GM18907 (cell line): ENCODE data around the gene FBXO31.
"Not testable (repeated sequence)": the region's sequence is repeated elsewhere in the genome, so short reads cannot be mapped to it uniquely, and the experiment has no call there.

ENCODE experiments used
- ATAC-seq: cut with Tn5 transposase; IDR thresholded peaks from one replicate; pipeline ENCODE4 v1.9.1; 2021; ENCODE audit warnings: mild to moderate bottlenecking, moderate library complexity; ENCODE audit not compliant: unreplicated experiment

Gene FBXO31

DNA sequence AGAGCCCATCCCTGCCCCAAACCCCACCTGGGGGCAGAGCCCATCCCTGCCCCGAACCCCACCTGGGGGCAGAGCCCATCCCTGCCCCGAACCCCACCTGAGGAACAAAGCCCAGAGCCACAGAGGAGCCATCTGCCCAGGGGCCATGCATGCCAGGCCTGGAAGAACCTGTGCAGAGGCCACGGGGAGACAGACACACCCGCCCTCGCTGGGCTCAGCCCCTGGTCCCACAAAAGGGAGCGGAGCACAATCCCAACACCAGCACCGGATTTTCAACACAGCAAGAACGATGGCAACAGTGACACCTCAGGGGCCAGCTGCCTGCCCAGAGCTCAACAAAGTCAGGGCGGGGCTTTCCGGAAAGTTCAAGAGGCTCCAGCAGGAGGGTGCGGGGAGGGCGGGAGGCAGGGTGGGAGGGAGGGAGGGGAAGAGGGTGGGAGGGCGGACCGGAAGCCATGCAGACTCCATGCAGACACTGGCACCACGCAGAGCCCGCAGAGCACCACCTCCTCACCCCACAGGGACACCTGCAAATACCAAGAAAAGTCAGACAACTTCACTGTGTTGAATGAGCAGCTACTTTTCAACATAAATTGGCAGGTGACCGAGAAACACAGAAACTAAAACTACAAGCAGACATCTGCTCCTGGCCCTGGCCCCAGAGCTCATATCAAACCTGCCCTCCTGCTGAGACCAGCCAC, 38.5 kb downstream of the FBXO31 start:
- no peak for ATAC-seq

DNA sequence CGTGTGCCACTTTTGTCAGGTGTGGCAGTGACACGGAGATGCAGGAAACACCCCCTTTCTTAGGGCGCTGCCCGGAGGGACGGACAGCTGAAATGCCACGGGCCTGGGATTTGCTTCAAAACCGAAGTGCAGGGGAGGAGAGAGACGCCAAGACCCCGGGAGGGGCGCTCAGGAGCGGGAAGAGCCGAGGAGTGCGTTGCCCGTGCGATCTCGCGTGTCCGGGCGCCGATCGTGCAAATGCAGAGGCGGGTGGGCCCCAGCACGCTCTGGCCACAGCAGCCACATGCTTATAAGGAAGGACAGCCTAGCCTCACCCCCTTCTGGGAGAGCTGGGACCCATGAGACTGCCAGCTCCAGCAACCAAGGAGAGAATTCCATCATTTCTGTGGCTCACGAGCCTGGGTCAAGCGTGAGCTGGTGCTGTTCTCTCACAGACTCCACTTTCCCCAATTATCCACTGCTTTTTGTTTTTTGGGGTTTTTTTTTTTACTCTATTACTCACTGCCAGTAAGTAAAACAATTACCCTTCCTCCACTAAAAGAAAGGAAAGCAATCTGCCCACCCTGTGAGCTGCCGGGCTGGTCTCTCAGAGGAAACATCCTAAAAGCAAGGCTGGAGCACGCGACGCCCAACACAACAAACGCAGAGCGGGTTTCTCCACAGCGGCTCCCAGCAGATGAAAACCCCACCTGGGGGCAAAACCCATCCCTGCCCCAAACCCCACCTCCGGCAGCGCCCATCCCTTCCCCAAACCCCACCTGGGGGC, 39.2 kb downstream of the FBXO31 start:
- no peak for ATAC-seq

DNA sequence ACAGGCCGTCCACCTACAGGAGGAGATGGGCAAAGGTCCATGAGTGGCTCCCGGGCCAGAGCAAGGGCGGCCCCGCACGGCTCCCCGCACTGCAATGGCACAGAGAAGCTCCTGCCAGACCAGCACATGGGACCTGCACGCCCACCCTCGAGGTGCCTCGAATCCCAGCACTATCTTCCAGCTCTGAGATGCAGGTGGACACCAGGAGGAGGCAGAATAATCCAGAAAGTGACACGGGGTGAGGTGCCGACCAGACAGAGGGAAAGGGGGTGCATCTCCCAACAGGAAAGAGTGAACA, 39.9 kb downstream of the FBXO31 start:
- no peak for ATAC-seq

DNA sequence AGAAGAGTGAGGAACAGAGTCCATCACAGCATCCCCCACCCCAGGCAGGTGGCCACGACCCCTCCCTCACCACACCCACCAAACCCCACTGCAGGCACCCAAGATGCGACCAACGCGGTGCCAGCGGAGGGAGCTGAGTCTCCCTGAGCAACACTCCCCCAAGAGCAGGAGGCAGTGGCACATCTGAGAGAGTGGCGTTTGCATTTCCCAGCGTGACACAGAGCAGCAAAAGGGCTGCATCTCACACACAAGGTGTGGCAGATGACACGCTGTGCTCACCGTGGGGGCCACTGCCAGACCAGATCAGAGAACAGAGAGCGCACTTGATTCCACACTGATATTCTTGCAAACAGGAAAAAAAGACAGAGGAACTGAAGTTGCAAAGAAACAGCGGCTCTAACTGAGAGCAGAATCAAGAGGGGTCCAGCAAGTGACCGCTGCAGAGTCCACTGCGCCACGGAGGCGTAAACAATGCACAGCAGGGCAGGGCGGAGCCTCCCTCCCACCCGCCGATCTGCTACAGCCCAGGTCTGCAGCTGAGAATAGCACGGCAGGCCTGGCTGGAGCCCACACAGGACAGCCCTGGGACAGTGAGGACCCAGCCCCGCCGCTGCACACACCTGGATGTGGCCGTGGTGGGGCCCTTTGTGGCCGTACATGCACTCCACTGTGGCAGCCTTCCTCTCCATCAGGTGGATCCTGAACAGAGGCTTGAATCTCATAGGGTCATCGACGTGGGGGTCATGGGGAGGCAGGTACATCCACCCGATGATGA, 40.4 kb downstream of the FBXO31 start:
- ATAC-seq = no peak

DNA sequence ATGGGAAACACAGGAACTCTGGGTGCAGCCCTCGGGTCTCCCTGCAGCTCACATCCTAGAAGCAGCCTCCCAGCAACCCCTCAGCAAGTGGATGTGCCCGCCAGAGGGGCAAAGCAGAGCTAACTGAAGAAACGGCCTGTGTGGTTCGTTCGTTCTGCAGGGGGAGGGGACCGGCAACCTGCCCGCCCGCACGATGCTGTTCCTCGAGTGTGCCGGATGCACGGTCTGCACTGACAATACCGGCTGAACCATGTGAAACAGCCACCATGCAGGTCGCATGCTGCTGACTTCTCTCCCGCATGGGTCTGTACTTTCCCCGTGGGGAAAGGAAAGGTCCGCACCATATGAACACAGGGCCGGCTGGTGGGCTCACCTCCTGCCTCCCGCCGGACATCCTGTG, 41.1 kb downstream of the FBXO31 start:
- no peak for ATAC-seq

DNA sequence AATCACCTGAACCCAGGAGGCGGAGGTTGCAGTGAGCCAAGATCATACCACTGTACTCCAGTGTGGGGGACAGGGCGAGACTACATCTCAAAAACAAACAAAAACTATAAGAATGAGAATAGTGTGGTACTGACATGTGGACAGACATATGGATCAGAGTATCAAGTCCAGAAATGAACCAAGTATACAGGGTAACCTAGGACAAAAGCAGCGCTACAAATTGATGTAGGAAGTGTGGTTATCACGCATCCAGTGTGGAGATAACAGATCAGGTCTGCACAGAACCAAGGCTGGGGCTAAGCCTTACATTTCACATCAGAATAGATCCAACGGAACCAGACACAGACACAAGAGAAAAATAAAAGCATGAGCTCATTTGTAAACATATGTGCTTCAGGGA, 43.4 kb downstream of the FBXO31 start:
- no peak for ATAC-seq

DNA sequence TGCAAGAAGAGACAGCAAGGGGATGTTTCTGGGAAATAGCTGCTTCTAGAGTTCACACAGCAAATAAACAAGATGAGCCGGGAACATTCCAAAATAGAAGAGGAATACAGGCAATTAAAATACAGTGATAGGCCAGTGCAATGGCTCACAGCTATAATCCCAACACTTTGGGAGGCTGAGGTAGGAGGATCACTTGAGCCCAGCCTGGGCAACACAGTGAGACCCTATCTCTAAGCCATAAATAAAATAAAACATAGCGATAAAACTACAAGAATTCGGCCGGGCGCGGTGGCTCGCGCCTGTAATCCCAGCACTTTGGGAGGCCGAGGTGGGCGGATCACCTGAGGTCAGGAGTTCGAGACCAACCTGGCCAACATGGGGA, 43.9 kb downstream of the FBXO31 start:
- ATAC-seq = not testable (repeated sequence)

DNA sequence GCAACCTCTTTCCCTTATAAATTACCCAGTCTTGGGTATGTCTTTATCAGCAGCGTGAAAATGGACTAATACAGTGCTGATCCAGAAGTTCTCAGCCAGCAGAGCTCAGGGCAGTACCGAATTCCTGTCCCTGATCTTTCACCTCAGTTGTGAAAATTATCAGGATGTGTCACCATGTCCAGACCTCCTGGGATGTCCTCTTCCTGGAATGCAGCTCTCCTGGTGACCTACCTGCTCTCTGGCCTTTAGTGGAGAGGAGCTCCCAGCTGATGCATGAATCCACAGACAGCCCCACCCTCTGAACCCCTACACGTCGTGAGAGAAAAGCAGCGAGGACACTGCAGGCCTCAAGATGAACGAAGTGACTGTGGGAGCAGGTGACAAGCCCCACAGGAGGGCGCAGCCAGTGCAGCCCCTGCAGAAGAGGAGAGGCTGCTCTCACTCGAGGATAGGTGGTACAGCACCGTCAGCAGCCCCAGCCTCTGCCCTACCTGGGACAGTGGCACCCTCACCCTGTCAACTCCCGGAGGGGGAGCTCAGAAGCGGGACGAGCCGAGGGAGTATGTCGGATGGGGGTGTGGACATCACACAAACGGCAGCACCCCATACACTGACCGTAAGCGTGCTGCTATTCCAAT, 44.4 kb downstream of the FBXO31 start:
- ATAC-seq = no peak

DNA sequence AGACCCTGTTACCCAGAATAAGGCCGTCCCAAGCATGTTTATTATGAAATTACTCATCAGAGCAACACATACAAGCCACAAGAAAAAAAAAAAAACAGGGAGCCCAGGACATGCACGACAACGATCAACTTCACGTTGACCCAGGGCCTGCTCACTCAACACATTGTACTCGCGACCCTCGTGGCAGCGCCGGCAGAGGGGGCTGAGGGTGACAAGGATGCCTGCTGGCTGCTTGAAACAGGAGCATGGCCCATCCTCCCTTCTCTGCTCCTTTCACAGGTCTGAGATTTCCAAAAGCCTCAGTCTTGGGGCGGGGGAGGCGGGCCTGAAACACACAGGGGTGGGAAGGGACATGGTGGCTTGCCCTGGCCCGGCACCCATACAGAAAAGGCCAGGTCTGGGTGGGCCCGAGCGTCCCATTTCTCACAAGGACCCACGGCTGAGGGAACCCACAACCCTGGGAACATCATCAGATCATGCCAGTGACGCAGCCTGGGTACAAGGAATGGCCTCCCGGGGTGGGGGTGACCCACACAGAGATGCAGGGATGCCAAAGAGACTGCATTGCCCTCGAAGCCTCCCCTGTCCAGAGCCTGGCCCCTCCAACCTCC, 45.3 kb downstream of the FBXO31 start:
- ATAC-seq = no peak

DNA sequence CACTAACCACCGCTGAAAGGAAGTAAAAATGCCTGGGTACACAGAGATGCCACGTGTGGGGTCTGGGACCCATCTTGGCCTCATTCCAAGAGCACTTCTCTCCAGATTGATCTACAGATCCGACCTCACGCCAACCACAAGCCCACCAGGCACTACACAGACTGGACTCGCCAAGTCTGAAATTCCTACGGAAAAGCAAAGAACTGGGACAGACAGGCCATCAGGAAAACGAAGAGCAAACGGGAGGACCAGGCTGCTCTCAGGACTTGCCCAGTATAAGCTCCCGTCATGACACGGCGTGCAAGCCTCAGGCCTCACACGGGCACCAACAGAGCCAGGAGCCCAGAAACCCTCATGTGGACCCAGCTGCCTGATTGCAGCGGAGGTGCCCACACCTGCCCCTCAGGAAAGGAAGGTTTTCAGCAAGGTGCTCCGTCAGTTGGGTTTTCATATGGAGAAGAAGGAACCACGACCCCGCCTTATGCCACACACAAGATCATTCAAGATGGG, 46.3 kb downstream of the FBXO31 start:
- ATAC-seq = no peak

DNA sequence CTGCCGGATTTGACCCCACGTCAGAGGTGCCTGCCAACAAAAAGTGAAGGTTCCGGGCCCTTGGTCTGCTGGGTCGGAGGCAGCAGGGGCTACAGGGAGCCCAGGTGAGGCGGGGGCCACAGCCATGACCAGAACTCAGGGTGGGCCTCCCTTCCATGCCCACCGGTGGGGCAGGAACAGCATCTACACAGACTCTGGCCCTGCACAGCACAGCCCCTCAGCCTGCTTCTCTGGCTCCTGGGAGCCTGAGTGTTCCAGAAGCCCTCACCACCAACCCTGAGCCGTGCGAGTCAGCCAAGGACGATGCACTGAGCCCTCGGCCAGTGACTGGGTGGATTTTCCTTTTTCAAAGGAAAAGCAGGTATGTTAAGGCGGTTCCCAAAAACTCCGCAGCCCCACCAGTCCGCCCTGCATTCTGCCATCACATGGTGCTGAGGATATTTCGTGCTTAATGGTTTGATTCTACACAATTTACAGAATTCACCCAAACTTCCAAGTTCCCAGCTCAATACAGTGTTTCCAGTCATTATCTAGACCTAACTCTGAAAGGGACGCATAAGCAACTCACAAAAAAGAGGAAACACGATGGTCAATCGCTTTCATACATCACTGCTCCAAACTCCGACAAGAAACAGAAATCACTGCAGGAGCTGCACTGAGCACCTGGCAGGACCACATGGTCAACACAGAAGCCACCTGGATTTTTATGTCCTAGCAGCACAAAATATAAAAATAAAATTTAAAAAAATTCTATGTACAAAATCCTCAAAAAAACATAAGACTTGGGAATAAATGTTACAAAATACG, 46.9 kb downstream of the FBXO31 start:
- ATAC-seq = no peak

DNA sequence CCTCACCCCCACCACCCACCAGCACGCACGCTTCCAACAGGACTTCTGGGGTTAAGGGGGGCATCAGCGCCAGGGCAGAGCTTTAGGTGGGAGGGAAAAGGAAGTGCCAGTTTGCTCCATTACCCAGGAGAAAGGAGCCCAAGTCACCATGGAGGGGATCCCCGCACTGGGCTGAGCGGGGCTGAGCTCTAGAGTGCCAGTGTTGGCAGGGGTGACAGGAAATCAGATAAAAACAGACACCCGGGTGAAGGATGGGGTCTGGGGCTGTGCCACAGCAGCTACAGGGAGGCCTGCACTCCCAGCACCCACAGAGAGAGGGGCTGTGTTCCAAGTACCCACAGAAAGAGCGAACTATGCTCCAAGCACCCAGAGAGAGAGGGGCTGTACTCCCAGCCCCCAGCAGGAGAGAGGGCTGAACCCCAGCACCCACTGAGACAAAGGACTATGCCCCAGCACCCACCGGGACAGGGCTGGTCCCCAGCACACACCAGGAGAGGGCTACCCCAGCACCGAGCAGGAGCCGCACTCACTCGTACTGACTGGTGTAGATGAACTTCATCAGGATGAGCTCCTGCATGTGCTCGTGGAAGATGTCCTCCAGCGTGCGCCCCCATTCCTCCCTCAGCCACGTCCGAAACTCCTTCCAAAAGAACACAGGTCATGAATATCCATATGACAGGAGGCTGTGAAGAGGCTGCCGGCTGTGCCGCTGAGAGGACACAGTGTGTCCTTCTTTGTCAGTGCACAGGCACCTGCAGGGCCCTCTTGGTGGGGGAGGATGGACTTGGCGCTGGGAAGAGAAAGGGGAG, 47.7 kb downstream of the FBXO31 start:
- no peak for ATAC-seq

DNA sequence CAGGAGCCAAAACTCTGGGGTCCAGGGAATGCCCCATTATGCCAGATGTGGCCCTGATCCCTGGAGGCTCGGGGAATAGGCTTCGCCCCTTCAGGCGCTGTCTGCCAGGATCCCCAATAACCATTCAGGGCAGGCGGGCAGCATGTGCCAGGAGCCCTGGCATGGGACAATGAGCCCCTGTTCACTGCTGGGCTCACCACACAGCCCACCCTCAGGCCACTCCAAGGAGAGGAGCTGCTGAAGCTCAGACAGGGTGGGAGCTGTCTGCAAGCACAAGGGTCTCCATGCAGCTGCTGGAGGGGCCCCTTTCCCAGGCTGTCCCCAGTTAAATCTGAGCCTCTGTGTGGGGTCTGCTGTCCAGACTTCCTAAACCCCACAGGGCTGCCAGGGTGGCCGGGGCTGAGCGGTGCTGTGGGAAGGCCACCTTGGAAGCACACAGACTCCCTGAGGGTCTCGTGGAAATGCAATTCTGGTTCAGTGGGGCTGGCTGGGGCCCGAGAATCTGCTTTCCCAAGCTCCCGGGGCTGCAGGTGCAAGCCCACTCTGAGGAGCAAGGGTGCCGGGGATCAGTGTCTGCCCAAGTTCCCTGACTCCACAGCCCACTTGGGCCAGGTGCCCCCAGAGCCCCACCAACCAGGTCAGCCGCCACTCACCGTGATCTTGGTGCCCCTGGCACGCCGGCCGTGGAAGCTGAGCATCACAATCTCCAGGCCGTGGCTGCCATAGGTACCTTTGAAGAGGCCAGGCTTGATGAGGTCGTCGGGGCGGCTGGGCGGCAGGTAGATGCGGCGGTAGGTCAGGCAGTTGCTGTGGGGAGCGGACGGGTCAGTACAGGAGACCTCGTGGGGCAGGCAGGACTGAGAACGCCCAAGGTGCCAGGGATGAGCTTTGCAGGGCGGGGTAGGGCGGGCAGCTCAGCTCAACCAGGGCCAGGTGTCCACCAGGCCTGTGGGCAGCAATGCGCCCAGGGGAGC, 48.6 kb downstream of the FBXO31 start:
- no peak for ATAC-seq

DNA sequence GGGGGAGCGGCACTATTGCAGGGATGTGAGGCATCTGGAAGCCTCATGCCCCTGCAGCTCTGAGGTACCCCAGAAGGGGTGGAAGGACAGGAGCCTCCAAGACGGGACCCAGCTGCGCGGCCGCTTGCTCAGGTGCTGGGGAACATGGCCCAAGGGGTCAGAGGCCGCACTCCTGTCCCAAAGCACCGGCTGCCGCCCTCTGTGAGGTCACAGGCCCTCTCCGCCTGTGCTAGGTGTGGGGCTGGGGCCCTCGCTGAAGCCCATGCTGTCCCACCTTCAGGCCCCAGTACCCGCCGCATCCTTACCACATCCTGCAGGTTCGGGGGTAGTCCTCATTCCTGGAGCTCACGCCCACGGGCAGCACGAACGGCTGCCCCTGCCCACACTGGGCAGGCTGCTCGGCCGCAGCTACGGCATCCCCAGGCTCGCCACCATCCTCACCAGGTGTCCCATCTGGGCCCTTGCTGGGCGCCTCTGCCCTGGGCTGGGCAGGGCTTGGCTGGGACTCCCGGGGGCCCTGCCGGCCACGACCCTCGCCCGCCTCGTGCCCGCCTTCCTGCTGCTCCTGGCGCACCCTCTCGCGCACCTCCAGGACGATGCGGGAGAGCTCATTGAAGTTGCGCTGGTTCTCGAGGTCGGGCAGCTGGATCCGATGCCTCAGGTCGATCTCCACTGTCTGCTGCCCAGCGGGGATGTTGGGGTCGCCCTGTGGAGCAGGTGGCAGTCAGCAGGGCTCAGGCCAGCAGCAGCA, 49.8 kb downstream of the FBXO31 start:
- no peak for ATAC-seq

DNA sequence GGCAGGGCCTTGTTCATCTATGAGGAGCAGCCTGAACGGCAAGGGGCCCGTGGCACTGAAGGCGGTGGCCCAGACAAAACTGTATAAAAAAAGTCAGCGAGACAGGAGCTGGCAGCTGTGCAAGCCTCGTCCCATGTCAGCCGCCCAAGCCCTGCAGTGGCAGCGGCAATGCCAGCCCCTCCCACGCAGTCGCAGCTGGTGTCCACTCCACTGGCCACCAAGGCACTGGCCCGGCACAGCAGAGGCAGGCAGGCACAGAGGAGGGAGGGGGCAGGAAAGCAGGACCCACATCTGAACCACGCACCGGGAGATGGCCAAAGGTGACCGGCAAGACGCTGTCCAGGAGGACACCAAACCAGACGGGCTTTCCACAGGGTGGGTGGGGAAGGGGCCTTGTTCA, 50.5 kb downstream of the FBXO31 start:
- no peak for ATAC-seq

DNA sequence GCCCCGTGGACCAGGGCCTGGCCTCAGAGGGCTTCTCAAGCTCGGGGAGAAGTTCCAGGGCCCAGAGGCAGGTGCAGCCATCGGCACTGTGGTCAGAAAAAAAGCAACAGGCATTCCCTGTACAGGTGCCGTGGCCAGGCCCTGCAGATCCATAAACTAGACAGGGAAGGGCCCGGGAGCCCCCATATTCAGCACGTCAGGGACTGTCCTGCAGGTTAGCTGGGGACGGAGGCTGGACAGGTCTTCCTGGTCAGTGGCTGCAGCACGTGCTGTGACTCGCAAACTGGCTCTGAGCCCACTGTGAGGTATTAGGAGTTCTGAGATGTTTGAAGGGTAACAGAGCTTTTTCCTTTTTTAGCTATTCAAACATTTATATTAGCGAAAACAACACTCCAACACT, 51.4 kb downstream of the FBXO31 start:
- ATAC-seq = no peak

DNA sequence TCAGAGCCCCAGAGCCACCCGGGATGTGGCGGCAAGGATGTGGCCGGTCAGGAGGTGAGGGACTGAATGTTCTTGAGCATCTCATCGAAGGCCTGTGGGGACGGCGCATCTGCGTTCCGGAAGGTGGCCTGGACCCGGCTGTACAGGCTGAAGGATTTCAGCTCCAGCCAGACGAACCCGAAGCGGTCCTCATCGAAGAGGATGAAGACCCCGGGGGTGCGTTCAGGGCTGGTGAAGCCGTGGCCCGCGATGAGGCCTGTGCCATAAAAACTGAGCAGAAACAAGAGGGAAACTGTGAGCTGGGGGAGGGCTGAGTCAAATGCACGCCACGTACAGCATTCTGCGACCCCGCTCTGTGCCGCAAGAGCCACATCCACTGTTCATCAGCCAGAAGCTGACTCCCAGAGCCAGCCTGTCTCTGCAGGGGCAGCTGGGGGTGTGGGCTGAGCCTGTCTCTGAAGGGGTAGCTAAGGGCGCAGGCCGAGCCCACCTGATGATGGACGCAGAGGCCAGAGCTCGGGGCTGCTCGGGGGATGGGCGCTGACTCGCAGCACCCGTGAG, 52.3 kb downstream of the FBXO31 start:
- ATAC-seq = no peak
